MM.1S (cell line): ENCODE results near the gene PPP1R12A.

Source experiments
- CTCF ChIP-seq: fragments of 300-600 bp; sonication (generic); IDR thresholded peaks from 2 replicates; pipeline ENCODE4 v1.5.1; 2016; ENCODE audit warnings: antibody characterized with exemption, low read length, mixed read lengths
- EZH2 ChIP-seq: fragments of 300-600 bp; sonication (generic); optimal IDR thresholded peaks from 2 replicates; pipeline ENCODE3; 2017; ENCODE audit warnings: low read depth, mild to moderate bottlenecking, antibody characterized with exemption, low read length, mixed read lengths
- EZH2phosphoT487 ChIP-seq: fragments of 300-600 bp; sonication (generic); IDR thresholded peaks from 2 replicates; pipeline ENCODE4 v1.6.1; 2018; ENCODE audit warnings: antibody characterized with exemption, low read length

- TF ChIP-seq CTCF (no peak), EZH2 (no peak), EZH2phosphoT487 (no peak)
These were observed 152.6 kb downstream of the PPP1R12A start for GRCh38 chr12:79782172-79782900.
